Hippocampal formation (tissue), 2 donors: ENCODE results near the gene MOSPD2.

Experiments used
- DNase-seq, 2 donors: peaks; one replicate each; lab custom pipeline; 2025; lab: John Stamatoyannopoulos, UW

Gene MOSPD2

DNA sequence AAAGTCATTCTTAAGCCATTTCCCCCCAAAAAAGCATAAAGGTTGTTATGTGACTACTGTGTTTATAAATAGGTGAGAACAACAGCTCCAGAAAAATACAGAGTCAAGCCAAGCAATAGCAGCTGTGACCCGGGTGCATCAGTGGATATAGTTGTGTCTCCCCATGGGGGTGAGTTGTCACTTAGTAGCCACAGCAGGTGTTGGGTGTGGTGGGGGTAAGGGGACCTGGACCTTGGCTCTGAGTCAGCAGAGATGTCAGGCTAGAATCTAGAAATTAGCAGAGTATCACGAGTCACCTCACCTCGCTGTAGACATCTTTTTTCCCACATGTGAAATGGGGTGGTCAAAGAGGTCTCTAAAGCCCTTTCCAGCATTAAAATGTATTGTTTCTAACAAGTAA lies 42.4 kb downstream of the MOSPD2 start:
- DNase-seq = no peak

DNA sequence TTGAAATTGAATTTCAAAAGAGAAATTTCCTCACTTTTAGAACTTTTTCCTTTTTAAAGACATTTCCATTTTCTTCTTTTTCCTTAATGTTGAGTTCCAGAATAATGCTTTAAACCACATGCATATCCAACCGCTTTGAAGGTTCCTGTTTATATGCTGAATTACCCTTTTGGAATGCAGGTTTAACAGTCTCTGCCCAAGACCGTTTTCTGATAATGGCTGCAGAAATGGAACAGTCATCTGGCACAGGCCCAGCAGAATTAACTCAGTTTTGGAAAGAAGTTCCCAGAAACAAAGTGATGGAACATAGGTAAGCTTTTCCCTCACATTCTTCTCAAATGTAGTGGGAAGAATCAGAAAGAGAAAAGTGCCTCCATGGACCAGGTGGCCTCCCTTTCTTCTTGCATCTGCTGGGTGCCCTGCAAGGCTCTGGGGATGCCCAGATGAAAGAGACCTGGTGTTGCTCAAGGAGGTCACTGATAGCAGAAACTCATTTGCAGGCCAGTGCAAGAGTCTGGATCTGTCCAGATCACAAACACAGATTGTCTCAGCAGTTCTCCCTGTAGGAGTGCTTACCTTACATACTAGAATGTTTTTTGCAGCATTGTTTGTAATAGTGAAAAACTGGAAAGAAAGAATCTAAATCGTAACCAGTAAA lies 42.9 kb downstream of the MOSPD2 start:
- no peak for DNase-seq

DNA sequence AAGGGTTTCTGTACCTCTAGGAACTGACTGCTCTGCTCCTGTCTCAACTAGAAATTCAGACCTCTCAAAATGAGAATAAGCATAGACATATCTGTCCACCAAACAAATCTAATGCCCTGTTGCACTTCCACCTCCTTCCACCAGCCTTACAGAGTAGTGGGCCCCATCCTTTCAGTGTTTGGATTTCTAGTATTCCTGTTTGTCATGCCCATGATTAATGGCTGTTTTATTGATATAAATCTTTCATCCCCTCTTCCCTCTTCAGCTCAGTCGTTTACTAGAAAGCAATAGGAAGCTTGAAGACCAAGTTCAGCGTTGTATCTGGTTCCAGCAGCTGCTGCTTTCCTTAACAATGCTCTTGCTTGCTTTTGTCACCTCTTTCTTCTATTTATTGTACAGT lies 46.2 kb downstream of the MOSPD2 start:
- no peak for DNase-seq

DNA sequence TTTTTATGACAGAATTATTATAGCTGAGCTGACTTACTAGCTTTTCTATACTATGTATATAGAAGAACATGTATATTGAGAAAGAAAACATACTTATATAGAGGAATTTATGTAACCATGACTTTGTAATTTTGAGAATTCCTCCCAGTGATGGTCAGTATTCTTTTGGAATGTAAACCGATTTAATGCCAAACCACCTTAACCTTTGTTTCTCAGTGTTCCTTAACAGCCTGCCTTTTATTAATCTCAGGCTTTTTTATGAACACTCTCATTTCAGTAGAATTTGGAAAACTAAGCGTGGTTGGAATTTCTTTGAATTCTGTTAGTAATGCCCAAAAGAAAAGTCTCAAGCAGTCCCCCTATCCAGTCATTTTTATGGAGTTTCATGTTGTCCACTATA lies 47.0 kb downstream of the MOSPD2 start:
- no peak for DNase-seq

DNA sequence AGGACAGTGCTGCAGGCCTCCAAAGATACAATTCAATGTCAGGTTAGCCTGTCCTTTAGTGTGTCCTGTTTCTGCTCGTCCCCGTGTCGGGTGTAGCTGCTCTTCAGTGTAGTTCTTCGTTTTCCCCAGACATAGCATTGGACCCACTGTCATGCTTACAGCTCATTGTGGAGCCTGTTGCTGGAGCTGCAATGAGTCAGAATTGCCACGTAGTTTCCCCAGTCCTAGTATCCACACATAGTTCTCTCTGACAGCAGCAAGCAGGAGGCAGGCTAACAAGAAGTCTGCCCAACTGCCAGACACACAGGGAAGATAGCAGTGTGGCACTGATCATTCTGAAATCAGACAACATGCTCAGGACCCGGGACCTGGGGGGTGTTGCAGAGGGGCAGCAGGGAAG lies 49.2 kb downstream of the MOSPD2 start:
- no peak for DNase-seq

DNA sequence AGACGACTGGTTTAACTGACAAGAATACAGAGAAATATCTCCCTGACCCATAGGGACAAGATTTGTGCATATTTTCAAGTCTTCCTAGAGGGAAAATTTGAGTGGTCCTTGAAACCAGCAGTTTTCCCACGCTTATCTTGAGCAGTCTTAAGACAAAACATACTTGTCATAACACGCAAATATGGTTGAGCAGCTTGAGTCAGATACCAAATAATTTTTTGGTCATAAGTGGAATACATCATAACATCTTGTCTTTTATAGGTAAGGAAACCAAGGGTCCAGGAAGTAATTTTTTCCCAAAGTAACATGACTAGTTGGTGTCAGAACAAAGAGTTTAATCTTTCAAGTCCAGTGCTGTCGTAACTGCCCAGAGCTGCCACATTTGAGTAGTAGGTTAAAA lies 50.5 kb downstream of the MOSPD2 start:
- DNase-seq = no peak

DNA sequence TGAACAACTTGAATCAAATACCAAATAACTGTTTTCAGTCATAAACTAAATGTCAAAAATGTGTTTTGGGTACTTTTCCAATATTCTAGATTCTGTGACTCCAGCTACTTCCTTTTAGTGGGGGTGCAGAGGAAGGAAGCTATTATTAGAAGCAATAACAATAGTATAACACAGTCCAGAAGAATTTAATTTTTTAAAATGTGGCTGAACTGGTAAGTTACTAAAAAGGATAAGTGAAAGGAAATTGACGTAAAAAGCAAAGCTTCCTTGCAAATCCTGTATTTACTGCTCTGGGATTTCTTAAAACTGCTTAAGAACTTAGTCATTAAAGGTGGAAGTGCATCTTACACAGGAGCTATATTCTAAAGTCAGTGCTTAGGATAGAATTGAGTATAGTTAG lies 53.2 kb downstream of the MOSPD2 start:
- DNase-seq = no peak

DNA sequence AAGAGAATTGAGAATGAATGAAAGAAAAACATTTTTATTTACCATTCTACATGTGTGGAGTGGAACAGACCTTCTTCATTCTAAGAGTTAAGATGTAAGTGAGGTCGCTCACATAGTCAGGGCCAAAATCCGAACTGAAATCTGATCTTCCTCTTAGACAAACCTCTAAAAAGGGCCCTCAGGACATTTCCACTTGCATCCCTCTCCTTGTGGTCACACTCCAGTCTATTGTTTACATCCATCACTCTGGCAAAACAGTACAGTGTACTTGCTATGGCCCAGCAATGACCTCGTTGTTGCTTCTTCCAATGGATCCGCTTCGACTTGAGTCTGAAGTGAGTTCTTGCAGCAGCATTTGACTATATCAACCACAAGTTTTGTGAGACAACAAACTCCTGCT lies 54.2 kb downstream of the MOSPD2 start:
- DNase-seq = no peak

DNA sequence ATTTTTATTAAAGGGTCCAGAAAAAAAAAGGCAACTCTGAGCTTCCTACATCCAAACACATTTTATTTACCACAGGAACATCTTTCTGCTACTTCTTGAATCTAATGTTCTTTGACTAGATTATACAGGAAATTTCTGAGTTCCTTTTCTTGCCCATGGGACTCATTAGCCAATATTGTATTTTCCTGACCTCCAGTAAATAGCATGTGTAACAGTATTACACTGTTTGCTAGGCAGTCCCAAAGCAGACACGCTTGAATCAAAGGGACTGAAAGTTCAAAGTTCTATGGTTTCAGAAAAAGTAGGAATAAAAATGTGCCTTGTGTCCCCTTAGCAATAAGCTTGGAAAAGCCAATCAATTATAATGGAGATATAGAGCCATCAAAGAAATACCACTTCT lies 57.4 kb downstream of the MOSPD2 start:
- DNase-seq = no peak

DNA sequence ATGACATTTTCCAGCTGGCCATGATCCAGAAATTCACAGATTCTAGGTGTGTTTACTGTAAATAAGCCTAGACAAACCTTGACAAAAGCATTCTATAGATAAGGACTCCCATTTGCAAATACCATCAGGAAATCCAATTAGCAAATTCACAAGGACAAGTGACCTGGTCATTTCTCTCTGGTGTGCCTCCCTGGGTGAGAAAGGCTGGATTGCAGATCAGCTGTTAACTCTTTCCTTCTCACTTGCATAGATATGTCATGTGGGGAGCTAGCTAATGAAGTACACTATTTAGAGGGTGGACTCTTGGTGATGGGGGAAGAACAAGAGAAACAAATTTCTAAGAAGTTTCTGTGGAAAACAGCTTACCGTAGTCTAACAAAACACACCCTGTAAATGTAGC lies 58.9 kb downstream of the MOSPD2 start:
- no peak for DNase-seq

DNA sequence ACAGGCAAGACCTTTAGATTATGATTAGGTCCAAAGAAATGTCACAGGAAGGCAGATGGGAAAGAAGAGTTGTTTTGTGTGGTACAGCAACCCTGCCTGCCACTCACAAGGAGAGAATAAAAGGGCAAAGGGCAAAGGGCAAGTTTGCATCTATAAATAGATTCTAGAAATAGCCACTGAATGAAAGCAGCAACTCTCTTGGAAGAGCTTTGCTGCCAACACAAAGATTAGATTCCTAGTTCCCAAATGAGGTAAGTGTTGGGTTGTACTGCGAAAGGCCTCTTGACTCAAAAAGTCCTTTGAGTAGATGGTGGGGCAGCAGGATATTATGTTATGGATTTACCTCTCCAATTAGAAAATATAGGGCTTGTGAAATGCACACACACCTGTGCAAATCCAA lies 61.2 kb downstream of the MOSPD2 start:
- DNase-seq = no peak

DNA sequence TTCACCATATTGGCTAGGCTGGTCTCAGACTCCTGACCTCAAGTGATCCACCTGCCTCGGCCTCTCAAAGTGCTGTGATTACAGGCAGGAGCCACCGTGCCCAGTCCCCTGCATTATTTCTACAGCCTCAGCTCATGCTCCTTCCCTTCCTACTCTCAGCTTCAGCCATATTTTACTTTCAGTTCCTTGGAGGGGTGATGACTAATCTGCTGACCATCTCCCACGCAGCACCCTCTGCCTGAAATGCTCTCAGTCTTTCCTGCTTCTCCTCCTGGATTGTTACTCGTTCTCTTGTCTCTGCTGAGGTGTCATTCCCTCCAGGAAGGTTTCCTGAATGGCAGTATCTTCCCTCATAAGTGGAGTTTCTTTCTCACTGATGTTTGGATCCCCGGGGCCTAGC lies 63.3 kb downstream of the MOSPD2 start:
- DNase-seq = no peak

DNA sequence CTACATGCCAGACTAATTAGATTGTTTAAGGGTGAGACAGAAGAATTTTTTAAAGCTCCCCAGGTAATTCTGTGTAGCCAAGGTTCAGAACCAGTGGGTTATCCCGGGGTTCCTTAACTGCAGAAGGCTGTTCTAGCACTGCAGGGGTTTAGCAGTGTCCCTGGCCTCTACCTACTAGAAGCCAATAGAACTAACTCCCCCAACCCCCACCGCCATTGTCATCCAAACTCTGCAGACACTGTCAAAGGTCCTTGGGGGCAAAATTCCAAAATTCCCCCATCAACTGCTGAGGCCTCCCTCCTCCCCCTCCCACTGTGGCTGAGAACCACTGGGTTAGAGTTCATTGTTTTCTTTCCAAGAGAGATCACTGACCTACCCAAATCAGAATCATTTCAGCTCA lies 66.4 kb downstream of the MOSPD2 start:
- no peak for DNase-seq

DNA sequence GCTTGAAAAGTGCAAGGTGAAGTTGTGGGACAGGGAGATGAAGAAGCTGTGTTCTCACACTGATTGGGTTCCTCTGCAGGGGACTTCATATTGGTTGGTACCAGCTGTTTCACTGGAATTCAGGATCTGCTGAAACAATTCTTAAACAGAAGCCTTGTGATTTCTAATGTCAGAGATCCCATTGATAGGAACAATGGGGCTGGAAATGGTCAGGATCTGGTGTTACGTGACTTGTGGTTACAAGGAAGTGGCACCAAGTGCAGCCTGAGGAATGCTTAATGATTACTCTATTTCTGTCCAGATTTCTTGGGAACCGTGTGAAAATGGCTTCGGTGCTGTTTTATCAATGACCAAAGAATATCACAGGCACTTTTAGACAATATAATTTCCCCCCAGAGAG lies 68.1 kb downstream of the MOSPD2 start:
- no peak for DNase-seq

DNA sequence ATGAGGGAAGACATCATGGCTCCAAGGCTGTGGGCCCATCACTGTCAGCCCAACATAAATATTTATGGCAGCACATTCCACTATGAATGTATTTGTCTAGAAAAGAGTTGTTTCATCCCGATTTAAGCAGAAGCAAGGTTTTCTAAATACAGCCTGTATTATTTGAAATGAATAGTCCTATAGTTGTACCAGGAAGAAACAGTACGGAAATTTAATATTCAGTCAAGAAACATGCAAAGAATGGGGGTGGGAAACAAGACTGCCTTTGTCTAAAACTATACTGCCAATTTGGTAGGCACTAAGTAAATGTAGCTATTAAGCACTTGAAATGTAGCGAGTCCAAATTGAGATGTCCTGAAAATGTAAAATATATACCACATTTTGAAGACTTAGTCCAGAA lies 69.1 kb downstream of the MOSPD2 start:
- DNase-seq = no peak

DNA sequence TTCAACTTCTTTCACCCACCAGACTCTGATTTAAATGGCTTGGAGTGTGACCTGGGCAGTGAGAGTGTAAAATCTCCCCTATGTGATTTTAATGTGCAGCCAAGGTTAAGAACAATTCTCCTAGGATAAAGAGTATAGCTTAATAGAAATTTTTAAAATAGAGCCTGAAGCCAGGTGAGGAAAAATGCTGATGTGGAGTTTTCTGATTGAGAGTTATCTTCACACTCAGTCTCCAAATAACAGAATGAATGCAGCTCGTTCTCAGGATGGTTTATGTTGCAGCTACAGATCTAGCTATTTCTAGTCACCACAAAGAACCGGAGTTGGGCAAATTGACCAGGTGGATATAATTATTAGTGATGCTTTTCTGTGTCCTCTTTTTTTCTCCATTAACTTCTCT lies 70.7 kb downstream of the MOSPD2 start:
- no peak for DNase-seq

DNA sequence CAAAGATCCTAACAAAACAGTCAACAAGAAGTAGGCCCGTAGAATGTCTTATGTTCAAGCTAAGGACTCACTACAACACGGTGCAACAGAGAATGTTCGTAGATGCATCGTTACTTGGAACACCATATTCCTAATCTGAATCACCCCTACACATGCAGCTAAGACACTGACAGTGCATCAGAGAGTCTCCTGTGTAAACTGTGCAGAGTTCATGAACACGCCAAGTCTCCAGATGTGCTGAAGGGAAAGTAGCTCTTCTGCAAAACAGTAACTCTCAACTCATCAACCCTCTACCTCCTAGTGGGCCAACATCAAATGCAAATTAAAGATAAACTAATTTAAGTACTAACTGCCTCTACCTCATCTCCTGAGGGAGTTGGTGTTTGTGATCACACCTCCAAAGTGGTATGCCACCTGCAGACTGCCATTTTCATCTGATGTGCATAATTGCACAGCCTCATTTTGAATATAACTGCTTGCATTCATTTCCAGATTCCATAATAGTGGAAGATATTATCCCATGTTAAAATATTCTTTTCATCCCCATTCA lies 73.5 kb downstream of the MOSPD2 start:
- no peak for DNase-seq

DNA sequence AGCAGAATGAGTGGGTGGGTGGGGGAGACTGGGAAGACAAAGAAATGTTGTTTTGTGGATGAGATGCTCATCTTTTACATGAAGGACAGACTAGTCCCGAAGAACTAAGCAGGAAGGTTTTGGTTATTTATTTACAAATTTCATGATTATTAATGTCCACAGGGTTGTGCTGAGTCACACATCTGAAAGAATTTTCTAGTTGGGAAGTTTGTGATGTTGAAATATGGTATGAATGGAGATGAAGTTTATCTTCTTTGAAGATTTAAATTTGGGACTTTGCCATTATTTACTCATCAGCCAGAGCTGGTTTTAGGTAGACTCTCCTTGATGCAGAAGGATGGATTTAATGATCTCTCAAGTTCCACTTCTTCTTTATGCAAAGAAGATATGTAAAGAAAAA lies 75.5 kb downstream of the MOSPD2 start:
- DNase-seq = no peak

DNA sequence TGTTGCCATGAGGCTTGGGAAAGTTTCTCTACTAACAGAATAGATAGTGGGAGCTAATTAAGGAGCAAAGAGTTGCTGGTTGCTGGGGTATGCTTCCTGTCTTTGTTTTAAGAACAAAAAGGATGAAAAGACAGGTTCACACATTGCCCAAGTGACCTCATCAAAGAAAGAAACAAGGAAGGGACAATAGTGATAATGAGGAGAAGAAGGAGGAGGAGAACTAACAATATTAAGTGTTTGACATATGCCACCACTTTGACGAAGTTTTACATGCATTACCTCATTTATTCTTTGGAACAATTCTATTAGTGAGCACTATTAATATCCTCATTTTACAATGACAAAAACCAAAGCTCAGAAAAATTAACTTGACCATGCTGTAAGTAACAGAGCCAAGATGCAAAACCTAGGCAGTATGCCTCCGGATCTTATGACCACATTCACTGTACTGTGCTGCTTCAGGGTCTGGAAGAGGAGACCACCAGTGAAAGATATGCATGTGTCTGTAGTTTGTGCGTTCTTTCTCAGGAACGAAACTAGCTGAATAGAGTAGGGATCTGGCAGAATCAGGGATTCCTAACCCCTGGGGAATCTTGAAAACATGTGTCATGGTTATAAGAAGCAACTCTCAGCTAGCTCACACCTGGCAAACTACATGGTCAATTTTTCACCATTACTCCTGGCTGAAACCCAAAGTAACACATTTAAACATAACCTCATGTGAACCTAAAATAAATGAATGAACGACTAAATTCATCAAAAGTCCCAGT lies 83.8 kb downstream of the MOSPD2 start:
- no peak for DNase-seq

DNA sequence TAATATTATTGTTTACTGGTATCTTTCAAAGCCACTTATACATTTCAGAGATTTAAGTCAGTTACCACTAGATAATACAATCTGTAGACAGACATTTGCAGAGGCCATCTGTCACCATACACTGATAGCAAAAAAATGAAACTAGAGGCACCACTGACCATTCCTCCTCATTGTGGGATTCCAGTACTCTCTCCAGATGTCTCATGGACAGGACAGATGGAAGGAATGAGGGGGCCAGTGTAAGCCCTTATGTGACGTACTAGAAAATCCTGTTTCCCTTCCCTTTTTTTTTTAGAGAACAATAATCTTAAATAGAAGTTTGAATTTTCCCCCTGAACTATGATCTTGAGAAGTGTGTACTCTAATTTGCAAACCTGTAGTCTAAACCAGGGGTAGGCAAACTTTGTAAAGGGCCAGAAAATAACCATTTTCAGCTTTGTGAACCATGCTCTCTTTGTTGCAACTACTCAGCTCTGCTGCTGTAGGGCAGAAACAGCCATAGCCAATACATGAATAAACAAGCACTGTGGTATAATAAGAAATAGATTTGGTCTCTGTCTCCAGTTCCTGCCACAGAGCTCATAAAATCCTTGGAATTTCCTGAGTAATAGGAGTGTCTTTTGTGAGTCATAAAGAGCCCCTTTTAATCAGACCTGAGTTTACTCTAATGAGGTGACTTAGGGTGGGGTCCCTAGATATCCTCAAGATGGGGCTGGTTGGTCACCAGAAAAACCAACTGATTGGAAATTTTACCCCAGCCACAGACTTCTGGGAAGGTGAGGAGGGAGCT lies 90.4 kb downstream of the MOSPD2 start:
- no peak for DNase-seq

DNA sequence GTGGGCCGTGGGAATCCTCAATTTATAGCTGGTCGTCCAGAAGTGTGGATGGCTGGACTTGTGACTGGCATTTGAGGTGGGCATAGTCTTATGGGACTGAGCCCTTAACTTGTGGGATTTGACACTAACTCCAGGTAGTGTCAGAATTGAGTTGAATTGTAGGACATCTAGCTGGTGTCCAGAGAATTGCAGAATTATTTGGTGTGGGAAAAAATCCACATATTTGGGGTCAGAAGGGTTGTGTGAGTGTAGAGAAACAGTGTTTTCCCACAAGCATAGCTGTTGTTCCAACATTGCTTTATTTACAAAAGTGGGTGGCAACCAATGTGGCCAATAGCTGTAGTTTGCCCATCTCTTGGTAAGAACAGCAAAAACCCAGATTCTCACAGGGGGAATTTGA lies 91.3 kb downstream of the MOSPD2 start:
- DNase-seq = no peak
